Type B pancreatic cell (in vitro differentiated cells): ENCODE measurements around the gene MAML2. TPM values are rescaled to one million over a fixed set of nuclear protein-coding genes. Genes with fewer than 3 reads are reported as not detected.

ENCODE experiments used
- DNase-seq: peaks from one replicate; pipeline ENCODE4 v3.0.0; 2021; ENCODE audit warnings: mixed read lengths; ENCODE audit not compliant: unreplicated experiment; ENCODE audit errors: extremely low spot score
- H3K27ac Mint-ChIP-seq: 2 replicates; pipeline ENCODE4 v1.8.0; 2021; ENCODE audit warnings: mild to moderate bottlenecking, mixed read lengths
- H3K27me3 Mint-ChIP-seq: 2 replicates; pipeline ENCODE4 v1.8.0; 2021; ENCODE audit warnings: mixed read lengths
- H3K36me3 Mint-ChIP-seq: 2 replicates; pipeline ENCODE4 v1.8.0; 2021; ENCODE audit warnings: mixed read lengths
- H3K4me1 Mint-ChIP-seq: one replicate; pipeline ENCODE4 v1.8.0; 2021; ENCODE audit warnings: mixed read lengths; ENCODE audit not compliant: unreplicated experiment
- H3K4me3 Mint-ChIP-seq: 2 replicates; pipeline ENCODE4 v1.8.0; 2021; ENCODE audit warnings: mild to moderate bottlenecking, mixed read lengths
- H3K9me3 Mint-ChIP-seq: 2 replicates; pipeline ENCODE4 v1.8.0; 2021; ENCODE audit warnings: mixed read lengths
- CTCF ChIP-seq: fragments of 200-600 bp; sonication (generic); conservative IDR thresholded peaks from 2 replicates; pipeline ENCODE4 v1.5.0; 2021; ENCODE audit warnings: antibody characterized with exemption, mild to moderate bottlenecking
- total RNA-seq: library from RNA; stranded (reverse); gene quantifications from 2 replicates; pipeline ENCODE4 v1.2.1, GENCODE V29; 2021; ENCODE audit warnings: low replicate concordance

The MAML2 gene
- total RNA-seq, 1 donor from 2014 or later, result 20.8 TPM

GRCh38 chr11:96332126-96332771 is 10.7 kb downstream of the MAML2 start:
- peaks cover 4% of the 10 kb centered on the region for H3K9me3 Mint-ChIP-seq
- H3K27me3 Mint-ChIP-seq, result no peaks in the 10 kb centered on the region
- DNase-seq, result no peak
- peak overlapping the region; percentile 50 for H3K27ac Mint-ChIP-seq
- H3K4me3 Mint-ChIP-seq, result peak overlapping the region; percentile 39
- peaks cover 31% of the 10 kb centered on the region for H3K36me3 Mint-ChIP-seq
- peaks cover 52% of the 10 kb centered on the region for H3K4me1 Mint-ChIP-seq
- no peak for TF ChIP-seq CTCF

GRCh38 chr11:96331699-96332116 is 11.3 kb downstream of the MAML2 start:
- Mint-ChIP-seq H3K27ac (peak overlapping the region; percentile 50), H3K4me3 (peak overlapping the region; percentile 39), H3K36me3 (peaks cover 31% of the 10 kb centered on the region), H3K9me3 (peaks cover 4% of the 10 kb centered on the region), H3K4me1 (peaks cover 55% of the 10 kb centered on the region), H3K27me3 (no peaks in the 10 kb centered on the region)
- no peak for DNase-seq
- no peak for TF ChIP-seq CTCF

GRCh38 chr11:96330511-96330859 is 12.5 kb downstream of the MAML2 start:
- H3K4me1 Mint-ChIP-seq, result peaks cover 54% of the 10 kb centered on the region
- no peak overlapping the region for H3K4me3 Mint-ChIP-seq
- no peak overlapping the region for H3K27ac Mint-ChIP-seq
- peaks cover 4% of the 10 kb centered on the region for H3K9me3 Mint-ChIP-seq
- no peaks in the 10 kb centered on the region for H3K27me3 Mint-ChIP-seq
- H3K36me3 Mint-ChIP-seq, result peaks cover 26% of the 10 kb centered on the region
- DNase-seq, result no peak
- TF ChIP-seq CTCF, result no peak

- H3K4me1 Mint-ChIP-seq, result peaks cover 53% of the 10 kb centered on the region
Observed at GRCh38 chr11:96329855-96330510, 13.0 kb downstream of the MAML2 start.

GRCh38 chr11:96329419-96329818 is 13.6 kb downstream of the MAML2 start:
- no peak for DNase-seq
- Mint-ChIP-seq H3K27ac (peak overlapping the region; percentile 76), H3K4me1 (peaks cover 53% of the 10 kb centered on the region), H3K36me3 (peaks cover 19% of the 10 kb centered on the region), H3K9me3 (peaks cover 4% of the 10 kb centered on the region), H3K4me3 (peak overlapping the region; percentile 29), H3K27me3 (no peaks in the 10 kb centered on the region)
- TF ChIP-seq CTCF, result no peak

More at GRCh38 chr11:96329855-96330510, 13.0 kb downstream of the MAML2 start:
- H3K36me3 Mint-ChIP-seq, result peaks cover 24% of the 10 kb centered on the region
- no peak for TF ChIP-seq CTCF
- H3K9me3 Mint-ChIP-seq, result peaks cover 4% of the 10 kb centered on the region
- DNase-seq, result no peak
- H3K27ac Mint-ChIP-seq, result peak overlapping the region; percentile 76
- no peaks in the 10 kb centered on the region for H3K27me3 Mint-ChIP-seq
- H3K4me3 Mint-ChIP-seq, result no peak overlapping the region
